ENCODE measurements around the gene MED1.

DNA sequence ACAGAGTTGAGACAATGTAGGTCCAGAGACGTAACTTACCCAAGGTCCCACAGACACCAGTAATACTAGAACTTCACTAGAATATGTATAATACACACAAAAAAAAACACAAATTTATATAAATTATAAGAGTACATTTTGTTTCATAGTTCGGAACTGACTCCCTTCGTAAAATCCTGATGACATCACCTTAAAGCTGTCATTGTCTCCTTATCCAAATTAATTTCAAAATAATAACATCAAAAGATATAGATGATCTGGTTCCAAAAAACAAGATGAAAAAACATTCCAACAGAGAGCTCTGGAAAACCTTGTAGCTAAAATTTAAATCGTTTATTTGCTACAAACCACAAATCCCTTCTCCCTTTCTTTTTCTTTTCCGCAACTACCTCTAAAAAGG, 59.6 kb downstream of the MED1 start:
- TF ChIP-seq POLR2A (IDR thresholded peaks at IDR 0.05; ENCODE audit: low read length) (no peak), GATA1 (IDR thresholded peaks at IDR 0.05; ENCODE audit: low read depth, low read length) (no peak)

Data from erythroblast (primary cell).